DND-41 (cell line): ENCODE measurements around the gene NRROS.

Experiments
- CTCF ChIP-seq: IDR thresholded peaks from 2 replicates; pipeline ENCODE4 v1.5.1; 2012; ENCODE audit warnings: borderline replicate concordance, low read length, moderate library complexity, mild to moderate bottlenecking; ENCODE audit not compliant: poor library complexity, severe bottlenecking; ENCODE audit errors: extremely low read depth
- EZH2 ChIP-seq: IDR thresholded peaks from 3 replicates; pipeline ENCODE4 v1.6.1; 2012; ENCODE audit warnings: borderline replicate concordance, low read depth, mild to moderate bottlenecking, moderate library complexity, low read length, inconsistent platforms; ENCODE audit not compliant: severe bottlenecking

DNA sequence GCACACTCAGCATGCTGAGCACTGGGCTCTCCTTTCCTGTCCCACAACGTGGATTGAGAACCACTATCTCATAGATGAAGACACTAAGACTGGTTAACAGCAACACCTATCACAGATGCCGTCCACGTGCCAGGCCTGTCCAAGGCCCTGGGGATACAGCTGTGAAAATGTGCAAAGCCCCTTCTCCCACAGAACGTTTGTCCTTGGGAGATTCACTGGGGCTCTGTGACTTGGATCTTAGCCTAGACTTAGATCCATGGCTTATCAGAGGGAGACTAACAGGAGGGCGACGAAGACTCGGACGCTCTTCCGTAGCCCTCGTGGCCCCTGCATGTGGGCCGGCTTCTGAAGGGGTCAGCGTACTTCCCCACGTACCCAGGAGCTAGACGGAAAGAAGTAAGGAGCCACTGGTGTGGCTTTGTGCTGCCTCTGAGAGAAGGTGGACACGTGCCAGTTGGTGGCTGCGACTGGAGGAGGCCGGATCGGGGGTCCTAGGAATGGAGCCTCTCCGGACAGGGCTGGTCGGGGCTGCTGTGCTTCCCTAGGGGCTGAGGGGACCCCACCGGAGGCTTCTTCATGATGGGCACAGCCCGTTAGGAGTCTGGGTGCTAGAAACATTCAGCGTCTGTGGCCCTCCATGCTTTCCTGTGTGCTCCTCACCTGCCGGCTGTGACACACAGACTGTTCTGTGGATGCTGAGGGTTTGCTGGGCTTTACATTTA lies 964 bp downstream of the NRROS start:
- no peak for TF ChIP-seq CTCF
- no peak for TF ChIP-seq EZH2
